Ovary (tissue), 9 donors: ENCODE measurements around the gene IL23R. TPM values are rescaled to one million over a fixed set of nuclear protein-coding genes. Genes with fewer than 3 reads are reported as not detected.

Experiments used
- DNase-seq, 5 donors: peaks; one replicate each; pipeline ENCODE4 v3.0.0-alpha.2; 2019 to 2020
- H3K27ac ChIP-seq, 2 donors: fragments of 200-600 bp; one replicate each; pipeline versions ENCODE4 v1.5.1 to v1.8.0; 2019 to 2022
- H3K27me3 ChIP-seq: fragments of 200-600 bp; one replicate; pipeline ENCODE4 v1.8.0; 2022
- H3K36me3 ChIP-seq: fragments of 200-600 bp; sonication (generic); one replicate; pipeline ENCODE4 v1.5.1; 2019
- H3K4me1 ChIP-seq: one replicate; pipeline ENCODE4 v1.8.1; 2013; ENCODE audit warnings: mild to moderate bottlenecking, moderate library complexity; ENCODE audit not compliant: insufficient read depth
- H3K4me3 ChIP-seq: fragments of 200-600 bp; sonication (generic); one replicate; pipeline ENCODE4 v1.5.1; 2017
- H3K9me3 ChIP-seq, 2 donors: fragments of 200-600 bp in 1 of 2; sonication (generic) in 1 of 2; one replicate each; pipeline versions ENCODE4 v1.5.1 to v1.8.1; 2013 to 2019; ENCODE audit warnings: mild to moderate bottlenecking in 1 of 2, moderate library complexity in 1 of 2
- EP300 ChIP-seq: sonication (generic); formaldehyde crosslinking; IDR thresholded peaks from one replicate; pipeline ENCODE4 v1.6.1; 2017; ENCODE audit warnings: antibody characterized with exemption
- POLR2A ChIP-seq: fragments of 450-650 bp; IDR thresholded peaks from one replicate; pipeline ENCODE4 v1.6.1; 2017; ENCODE audit warnings: antibody characterized with exemption, mild to moderate bottlenecking, moderate library complexity
- WGBS, 3 donors: extraction: QIAGEN DNeasy Blood & Tissue Kit in 1 of 3; methylation state at CpG; one replicate each; pipeline versions ENCODE4 v1.1.5 to v1.1.7; 2013 to 2017; 5-methylcytosine and 5-hydroxymethylcytosine counted together
- intact Hi-C, 4 donors: fragments of 100-400 bp; cut with DNase I; formaldehyde crosslinking; loops; one replicate each; pipeline versions ENCODE4 v1.11.0 to v1.15.1; 2022 to 2023
- polyA plus RNA-seq, 2 donors: library from polyadenylated mRNA; stranded (reverse); fragments of 200-250 nt in 1 of 2; fragments of 350-450 nt in 1 of 2; fragmentation: Illumina TruSeq in 1 of 2; extraction: RNeasy Lipid Tissue Mini Kit (QIAGEN cat#74804) in 1 of 2; gene quantifications; one replicate each; pipeline ENCODE4 v1.2.3, GENCODE V29; 2013 to 2014
- small RNA-seq: library from RNA; depleted of rRNA; stranded (forward); fragments of <200 nt; gene quantifications from one replicate; pipeline ENCODE3, GENCODE V24; 2016
- total RNA-seq, 7 donors: library from RNA; depleted of rRNA in 2 of 7; stranded (reverse); fragments of >200 nt in 2 of 7; fragmentation: NEBNext Ultra II Directional in 3 of 7; extraction: Animal tissue kit (Norgen Biotek cat#: 25700) in 3 of 7; gene quantifications; one replicate each; pipeline versions ENCODE4 v1.1.0 to v1.2.4, GENCODE V29; 2016 to 2023
- TF ChIP-seq, protein P1 (sequence below), 3 donors: fragments of 450-650 bp in 2 of 3; fragments of 200-600 bp in 1 of 3; IDR thresholded peaks; one replicate each; pipeline versions ENCODE4 v1.5.1 to v1.8.0; 2016 to 2022; ENCODE audit warnings: antibody characterized with exemption in 3 of 3, mild to moderate bottlenecking in 1 of 3
- donor health status: DM: no; HTN: no; CAD: no; lungs with moderate emphysema.
- donor health status: DM: no; HTN: no; CAD: no.
- donor health status: Bipolar disorder and iron deficiency.
- donor health status: DM: yes; HTN: yes; CAD: no.
- donor health status: DM: no; HTN: no; CAD: no.
- donor health status: DM: yes; HTN: yes; CAD: no.

Gene IL23R
- total and polyA plus RNA-seq, 9 donors = 0.02 to 0.68 TPM; not detected in 7

- TF ChIP-seq EP300 (no peak), POLR2A (no peak)
- TF ChIP-seq, protein P1, sequence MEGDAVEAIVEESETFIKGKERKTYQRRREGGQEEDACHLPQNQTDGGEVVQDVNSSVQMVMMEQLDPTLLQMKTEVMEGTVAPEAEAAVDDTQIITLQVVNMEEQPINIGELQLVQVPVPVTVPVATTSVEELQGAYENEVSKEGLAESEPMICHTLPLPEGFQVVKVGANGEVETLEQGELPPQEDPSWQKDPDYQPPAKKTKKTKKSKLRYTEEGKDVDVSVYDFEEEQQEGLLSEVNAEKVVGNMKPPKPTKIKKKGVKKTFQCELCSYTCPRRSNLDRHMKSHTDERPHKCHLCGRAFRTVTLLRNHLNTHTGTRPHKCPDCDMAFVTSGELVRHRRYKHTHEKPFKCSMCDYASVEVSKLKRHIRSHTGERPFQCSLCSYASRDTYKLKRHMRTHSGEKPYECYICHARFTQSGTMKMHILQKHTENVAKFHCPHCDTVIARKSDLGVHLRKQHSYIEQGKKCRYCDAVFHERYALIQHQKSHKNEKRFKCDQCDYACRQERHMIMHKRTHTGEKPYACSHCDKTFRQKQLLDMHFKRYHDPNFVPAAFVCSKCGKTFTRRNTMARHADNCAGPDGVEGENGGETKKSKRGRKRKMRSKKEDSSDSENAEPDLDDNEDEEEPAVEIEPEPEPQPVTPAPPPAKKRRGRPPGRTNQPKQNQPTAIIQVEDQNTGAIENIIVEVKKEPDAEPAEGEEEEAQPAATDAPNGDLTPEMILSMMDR (IDR thresholded peaks at IDR 0.05) = no peak
- intact Hi-C loops = no loop called here
- DNase-seq = no peak
- 5 to 9% (median 8%) methylated on average over 37 to 75 of the region's 75 CpGs for WGBS, 3 donors
- peaks cover 5% of the 10 kb centered on the region for H3K4me1 ChIP-seq
- H3K27ac ChIP-seq = no peak within 1 kb of the TSS
- H3K36me3 ChIP-seq = no peaks in the 10 kb centered on the region
- no peak within 1 kb of the TSS for H3K4me3 ChIP-seq
- H3K27me3 ChIP-seq = no peaks in the 10 kb centered on the region
- H3K9me3 ChIP-seq = no peaks in the 10 kb centered on the region
Measured at GRCh38 chr1:67307251-67308060, 141.2 kb downstream of the IL23R start, which contains the start of gene IL12RB2. TSS of gene IL12RB2 (plus strand) at chr1:67307873. CDS start at chr1:67320369, 12,496 bp downstream.

- WGBS, 3 donors = 34 to 40% (median 38%) methylated on average over 15 of the region's 15 CpGs
- H3K36me3 ChIP-seq = no peaks in the 10 kb centered on the region
- peaks cover 5% of the 10 kb centered on the region for H3K4me1 ChIP-seq
- no peak overlapping the region for H3K27ac ChIP-seq
- intact Hi-C loops = no loop called here
- H3K9me3 ChIP-seq = no peaks in the 10 kb centered on the region
- TF ChIP-seq EP300 (no peak), POLR2A (no peak)
- TF ChIP-seq, protein P1 (IDR thresholded peaks at IDR 0.05) = no peak
- no peak overlapping the region for H3K4me3 ChIP-seq
- H3K27me3 ChIP-seq = no peaks in the 10 kb centered on the region
- no peak for DNase-seq
Measured at GRCh38 chr1:67308136-67308535, 141.9 kb downstream of the IL23R start.

Small RNA genes lying within 50 kb of the gene (small RNA-seq; reads per million reads assigned to genes)
- gene RNU4ATAC4P (not detected), gene RNU6-586P (not detected)

Other genes starting within 250 kb of the IL23R start
- 10 to 100 TPM; 21.7 to 52.6 (median 31.0) TPM for gene DNAI4, start 241.6 kb upstream of the IL23R start, total RNA-seq
- 1 to 10 TPM; 2.5 to 3.0 TPM for gene DNAI4, start 241.6 kb upstream of the IL23R start, polyA plus RNA-seq
- gene MIER1, start 241.5 kb upstream of the IL23R start, total RNA-seq = 10 to 100 TPM; 33.2 to 51.2 (median 46.8) TPM
- 10 to 100 TPM; 16.2 to 22.2 TPM for gene MIER1, start 241.5 kb upstream of the IL23R start, polyA plus RNA-seq
- gene SLC35D1, start 112.3 kb upstream of the IL23R start, total RNA-seq = 10 to 100 TPM in 4 of 7 donors, 1 to 10 TPM in 3; 7.4 to 11.8 (median 10.3) TPM
- 10 to 100 TPM in 1 of 2 donors, 1 to 10 TPM in 1; 5.0 to 16.9 TPM for gene SLC35D1, start 112.3 kb upstream of the IL23R start, polyA plus RNA-seq
- gene C1orf141, start 31.5 kb upstream of the IL23R start, total RNA-seq = 1 to 10 TPM in 2 of 7 donors, under 1 TPM in 2, not detected in 3; 0.24 to 3.9 (median 0.70) TPM
- 10 to 100 TPM in 1 of 2 donors, under 1 TPM in 1; 0.48 to 11.2 TPM for gene C1orf141, start 31.5 kb upstream of the IL23R start, polyA plus RNA-seq
- 1 to 10 TPM in 2 of 7 donors, under 1 TPM in 3, not detected in 2; 0.25 to 1.7 (median 0.61) TPM for gene IL12RB2, start 141.4 kb downstream of the IL23R start, total RNA-seq
- gene IL12RB2, start 141.4 kb downstream of the IL23R start, polyA plus RNA-seq = 1 to 10 TPM in 1 of 2 donors, under 1 TPM in 1; 0.02 to 1.8 TPM